Glomerular visceral epithelial cell (primary cell): ENCODE measurements around the gene ERBB4.
A peak's percentile ranks its signal among the peaks of the same experiment; 100 is the strongest.

Experiments used
- DNase-seq: peaks from one replicate; pipeline ENCODE4 v3.0.0-alpha.2; 2016; ENCODE audit errors: extremely low spot score

The ERBB4 gene

GRCh38 chr2:211473116-211473515, 1065.5 kb downstream of the ERBB4 start:
- DNase-seq, result no peak

GRCh38 chr2:211469664-211470059, 1068.9 kb downstream of the ERBB4 start:
- no peak for DNase-seq

DNA sequence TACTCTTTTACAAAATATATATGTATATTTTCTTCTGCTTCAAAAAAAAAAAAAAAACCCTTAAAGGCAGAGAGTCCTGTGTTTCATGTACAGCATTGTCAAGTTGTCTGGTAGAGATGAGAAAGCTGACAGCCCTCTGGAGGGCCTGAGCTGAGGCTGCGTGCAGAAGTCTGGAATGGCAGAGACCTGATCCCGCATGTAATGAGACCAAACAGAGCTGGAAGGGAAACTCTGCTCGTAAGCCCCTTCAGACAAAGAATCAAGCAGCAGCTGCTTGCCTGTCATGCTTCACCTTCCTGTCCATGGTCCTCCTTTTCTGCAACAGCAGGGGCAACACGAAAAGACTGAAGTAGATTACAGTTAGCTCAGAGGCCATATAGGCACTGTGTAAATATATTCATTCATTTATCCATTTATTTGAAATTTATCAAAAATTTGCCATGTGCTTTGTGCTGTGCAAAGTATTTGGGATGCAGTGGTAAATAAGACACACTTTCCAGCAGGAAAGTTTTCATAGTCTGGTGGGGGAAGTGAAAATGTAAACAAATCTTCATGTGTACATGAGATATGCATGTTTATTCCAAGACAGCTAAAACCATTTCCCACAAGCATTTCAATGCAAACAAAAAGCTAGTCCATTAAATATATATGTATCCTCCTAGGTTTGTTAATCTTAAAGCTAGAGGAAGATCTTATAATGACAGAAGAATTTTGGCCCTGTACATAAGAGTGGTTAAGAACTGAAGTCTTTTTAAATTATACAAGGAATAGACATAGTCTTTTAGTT, 1069.5 kb downstream of the ERBB4 start:
- no peak for DNase-seq

DNA sequence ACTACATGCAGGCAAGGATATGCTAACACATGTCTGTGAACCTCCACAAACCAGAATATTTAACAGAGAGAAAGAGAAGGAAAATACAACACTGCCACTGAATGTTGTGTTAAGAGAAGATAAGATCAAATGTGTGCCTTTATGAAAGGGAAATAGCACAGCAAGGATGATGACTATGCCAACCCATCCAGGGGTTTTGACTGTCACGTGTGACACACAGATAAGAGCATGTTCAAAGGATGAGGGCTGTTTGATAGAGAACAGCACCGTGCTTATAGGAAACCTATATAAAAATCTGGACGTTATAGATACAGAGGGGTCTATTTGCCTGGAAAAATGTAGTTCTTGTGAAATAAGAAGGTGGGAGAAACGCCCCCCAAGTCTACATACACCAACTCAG, 1070.4 kb downstream of the ERBB4 start:
- DNase-seq, result no peak

GRCh38 chr2:211463397-211463796, 1075.2 kb downstream of the ERBB4 start:
- DNase-seq, result no peak

GRCh38 chr2:211458974-211459373, 1079.6 kb downstream of the ERBB4 start:
- no peak for DNase-seq

DNA sequence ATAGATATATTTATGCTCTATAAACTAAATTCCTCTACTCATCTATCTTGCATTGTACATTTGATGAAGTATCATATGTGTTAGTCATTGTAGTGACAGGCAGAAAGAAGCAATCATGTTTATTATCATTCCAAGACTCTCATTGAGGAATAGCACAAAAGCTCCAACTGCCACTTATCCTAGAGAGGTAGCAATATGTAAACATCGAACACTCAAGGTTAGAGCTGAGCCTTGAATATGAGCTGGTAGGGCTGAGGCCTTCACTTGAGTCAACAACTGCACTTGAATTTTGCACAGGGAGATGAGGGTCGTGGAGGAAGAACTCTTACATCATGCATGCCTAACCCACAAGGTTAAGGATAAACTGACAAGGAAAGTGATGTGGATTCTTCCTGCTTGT, 1081.3 kb downstream of the ERBB4 start:
- DNase-seq, result no peak

- DNase-seq, result peak; percentile 62
Observed at GRCh38 chr2:211455216-211455841, 1083.3 kb downstream of the ERBB4 start.

GRCh38 chr2:211454679-211455078, 1083.9 kb downstream of the ERBB4 start:
- DNase-seq, result no peak

- DNase-seq, result no peak
Observed at GRCh38 chr2:211453311-211453887, 1085.2 kb downstream of the ERBB4 start.

- DNase-seq, result no peak
Observed at GRCh38 chr2:211451642-211452041, 1087.0 kb downstream of the ERBB4 start.

GRCh38 chr2:211449819-211450218, 1088.8 kb downstream of the ERBB4 start:
- DNase-seq, result no peak

GRCh38 chr2:211447548-211447947, 1091.1 kb downstream of the ERBB4 start:
- DNase-seq, result no peak

- DNase-seq, result no peak
Observed at GRCh38 chr2:211440107-211440506, 1098.5 kb downstream of the ERBB4 start.

GRCh38 chr2:211439011-211439410, 1099.6 kb downstream of the ERBB4 start:
- DNase-seq, result peak; percentile 44

GRCh38 chr2:211437396-211437795, 1101.2 kb downstream of the ERBB4 start:
- no peak for DNase-seq

GRCh38 chr2:211436182-211436581, 1102.4 kb downstream of the ERBB4 start:
- DNase-seq, result no peak

DNA sequence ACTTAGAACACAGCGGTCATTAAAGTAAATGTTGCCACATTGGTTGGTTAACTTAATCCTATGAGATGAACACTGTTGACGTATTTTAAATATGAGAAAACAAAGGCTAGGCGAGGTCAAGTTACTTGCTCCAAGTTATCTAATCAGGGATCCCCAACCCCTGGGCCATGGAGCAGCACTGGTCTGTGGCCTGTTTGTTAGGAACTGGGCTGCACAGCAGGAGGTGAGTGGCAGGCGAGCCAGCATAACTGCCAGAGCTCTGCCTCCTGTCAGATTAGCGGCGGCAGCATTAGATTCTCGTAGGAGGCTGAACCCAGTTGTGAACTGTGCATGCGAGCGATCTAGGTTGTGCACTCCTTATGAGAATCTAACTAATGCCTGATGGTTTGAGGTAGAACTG, 1103.3 kb downstream of the ERBB4 start:
- DNase-seq, result no peak

DNA sequence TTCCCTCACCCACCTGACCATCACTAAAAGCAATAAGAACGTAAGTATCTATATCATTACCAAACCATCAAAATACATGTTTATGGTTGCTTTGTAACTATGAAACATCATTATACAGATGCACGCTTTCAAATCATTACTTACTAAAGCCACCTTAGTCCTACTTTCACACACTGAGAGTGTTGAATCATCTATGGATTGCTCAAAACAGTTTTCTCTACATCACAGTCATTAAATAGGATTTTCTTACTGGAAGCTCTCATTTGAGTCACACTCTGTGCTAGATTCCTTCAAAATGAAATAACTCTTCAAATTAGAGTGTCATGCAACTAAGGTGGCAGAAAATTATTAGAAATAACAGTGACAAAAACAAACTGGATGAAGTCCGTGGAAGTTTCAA, 1103.8 kb downstream of the ERBB4 start:
- no peak for DNase-seq

DNA sequence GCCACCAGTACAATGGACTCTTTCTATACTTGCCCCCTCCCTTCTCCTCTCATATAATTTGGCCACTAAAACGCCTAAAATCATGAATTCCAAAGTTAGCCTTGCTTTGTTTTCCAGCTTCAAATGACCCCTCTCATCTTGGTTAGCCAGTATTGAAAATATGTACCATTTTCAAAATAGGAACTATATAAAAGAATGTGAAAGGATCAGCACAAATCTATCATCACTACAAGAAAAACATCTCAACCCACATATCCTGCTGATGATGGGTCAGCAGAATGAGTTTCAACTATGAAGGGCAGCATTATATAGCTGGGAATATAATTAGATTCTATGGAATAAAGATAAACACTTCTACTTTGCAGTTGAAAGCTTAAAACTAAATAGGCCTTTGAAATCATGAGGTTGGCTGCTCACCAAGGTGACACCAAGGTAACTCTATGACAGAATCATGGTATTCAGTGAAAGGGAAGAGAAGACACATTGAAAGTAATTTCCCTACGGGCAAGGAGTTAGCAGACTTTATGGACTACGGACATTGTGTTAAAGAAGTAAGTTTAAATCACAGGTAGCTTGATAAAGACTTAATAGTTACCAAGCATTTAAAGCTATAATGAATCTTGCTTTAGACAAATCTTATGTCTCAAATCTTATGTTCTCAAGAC, 1109.2 kb downstream of the ERBB4 start:
- DNase-seq, result no peak

- DNase-seq, result no peak
Observed at GRCh38 chr2:211426240-211426639, 1112.4 kb downstream of the ERBB4 start.

- DNase-seq, result no peak
Observed at GRCh38 chr2:211423018-211423417, 1115.6 kb downstream of the ERBB4 start.

- no peak for DNase-seq
Observed at GRCh38 chr2:211417544-211417943, 1121.1 kb downstream of the ERBB4 start.
